HG03378 (cell line): ENCODE data around the gene NTSR1.

Experiments
- ATAC-seq: cut with Tn5 transposase; IDR thresholded peaks from one replicate; pipeline ENCODE4 v1.9.1; 2021; ENCODE audit warnings: mild to moderate bottlenecking, moderate library complexity; ENCODE audit not compliant: unreplicated experiment

NTSR1 gene

DNA sequence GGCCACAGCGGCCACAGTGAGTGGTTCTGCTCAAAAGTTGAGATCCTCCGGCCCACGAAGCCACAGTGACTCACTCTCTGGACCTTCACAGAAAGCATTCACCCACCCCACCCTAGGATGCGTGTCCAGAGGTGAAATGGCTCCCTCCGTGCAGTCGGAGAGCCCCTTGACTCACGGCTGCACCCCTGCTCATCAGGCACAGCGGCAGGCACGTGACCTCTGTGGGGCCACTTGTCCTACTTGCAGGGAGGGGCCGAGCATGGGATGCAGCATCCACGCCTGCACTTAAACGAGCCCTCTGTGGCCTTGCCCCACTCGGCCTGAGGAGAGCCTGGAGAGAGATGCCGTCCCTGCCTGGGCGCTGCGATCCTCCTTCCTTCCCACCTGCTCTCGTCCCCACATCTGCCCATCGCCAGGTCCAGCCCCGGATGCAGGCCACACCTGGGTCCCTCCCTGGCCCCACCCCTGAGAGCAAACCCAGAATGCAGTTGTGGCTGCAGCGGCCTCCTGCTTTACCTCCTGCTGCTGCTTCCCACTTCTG, 28.7 kb downstream of the NTSR1 start:
- no peak for ATAC-seq

GRCh38 chr20:62738025-62738881, 29.6 kb downstream of the NTSR1 start:
- no peak for ATAC-seq

GRCh38 chr20:62739067-62739466, 30.4 kb downstream of the NTSR1 start:
- no peak for ATAC-seq

DNA sequence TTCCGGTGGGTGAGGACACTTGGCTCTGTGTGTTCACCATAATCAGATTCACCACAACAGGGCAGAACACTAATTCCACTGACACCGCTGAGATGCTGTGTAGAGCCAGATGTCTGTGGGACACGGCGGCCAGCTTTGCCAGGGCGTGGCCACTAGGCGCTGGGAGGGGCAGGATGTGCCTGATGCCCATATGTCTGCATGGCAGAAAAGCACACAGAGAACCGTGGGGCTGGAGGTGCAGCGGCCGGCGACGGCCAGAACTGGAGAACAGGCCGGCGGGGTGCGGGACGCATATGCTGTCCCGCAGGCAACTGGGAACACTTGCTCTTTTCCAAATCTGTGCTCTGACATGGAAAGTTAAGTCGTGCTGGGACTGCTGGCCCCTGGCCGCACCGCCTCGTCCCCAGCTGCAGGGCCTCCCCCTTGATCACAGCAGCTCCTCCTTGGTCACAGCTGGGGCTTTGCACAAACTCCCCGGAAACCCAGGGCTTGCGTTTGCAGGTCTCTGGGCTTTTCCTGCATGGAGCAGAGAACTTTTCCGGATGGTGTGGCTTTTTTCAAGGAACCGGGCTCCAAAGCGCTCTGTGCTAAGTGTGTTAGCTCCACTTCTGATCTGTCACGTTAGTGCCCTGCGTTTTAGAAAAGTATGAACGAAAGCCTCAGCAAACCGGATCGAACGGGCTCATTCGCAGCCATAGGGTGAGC, 31.1 kb downstream of the NTSR1 start:
- no peak for ATAC-seq

DNA sequence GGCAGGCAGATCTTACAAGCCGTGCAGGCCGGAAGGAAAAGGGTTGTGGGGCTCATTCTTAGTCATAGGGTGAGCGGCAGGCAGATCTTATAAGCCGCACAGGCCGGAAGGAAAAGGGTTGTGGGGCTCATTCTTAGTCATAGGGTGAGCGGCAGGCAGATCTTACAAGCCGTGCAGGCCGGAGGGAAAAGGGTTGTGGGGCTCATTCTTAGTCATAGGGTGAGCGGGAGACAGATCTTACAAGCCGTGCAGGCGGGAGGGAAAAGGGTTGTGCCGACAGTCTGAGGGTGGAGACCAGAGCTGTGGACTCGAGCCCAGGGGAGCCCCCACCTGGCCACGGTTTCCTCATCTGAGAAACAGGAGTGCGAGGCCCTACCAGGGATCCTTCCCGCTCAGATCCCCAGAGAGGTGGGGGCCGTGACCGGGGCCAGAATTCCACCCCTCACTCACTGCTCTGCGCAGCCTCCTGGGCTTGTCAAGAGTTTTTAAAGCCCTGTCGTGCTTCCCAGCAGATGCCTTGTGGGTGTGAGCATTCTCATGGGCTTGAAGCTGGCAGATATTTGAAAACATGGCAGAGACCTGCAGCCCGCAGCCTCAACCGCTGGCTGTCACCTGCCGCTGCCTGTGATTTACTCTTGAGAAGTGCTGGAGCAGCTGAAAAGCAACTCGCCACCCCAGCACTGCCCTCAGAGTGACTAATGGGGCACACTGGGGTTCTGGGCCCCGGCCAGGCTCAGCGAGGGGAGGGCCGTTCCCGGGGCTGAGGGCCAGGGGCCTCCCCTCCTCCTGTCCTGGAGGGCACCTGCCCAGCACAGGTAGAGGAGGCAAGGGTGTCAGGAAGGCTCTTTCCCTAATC, 31.9 kb downstream of the NTSR1 start:
- ATAC-seq = peak; percentile 83

- ATAC-seq = no peak
These were observed 32.6 kb downstream of the NTSR1 start for GRCh38 chr20:62741191-62741691.

- ATAC-seq = no peak
These were observed 33.3 kb downstream of the NTSR1 start for GRCh38 chr20:62741701-62742491.

- ATAC-seq = no peak
These were observed 33.9 kb downstream of the NTSR1 start for GRCh38 chr20:62742550-62742949.

- ATAC-seq = no peak
These were observed 34.5 kb downstream of the NTSR1 start for GRCh38 chr20:62742979-62743776.

GRCh38 chr20:62743777-62744317, 35.2 kb downstream of the NTSR1 start:
- no peak for ATAC-seq

- ATAC-seq = no peak
These were observed 36.1 kb downstream of the NTSR1 start for GRCh38 chr20:62744741-62745191.

DNA sequence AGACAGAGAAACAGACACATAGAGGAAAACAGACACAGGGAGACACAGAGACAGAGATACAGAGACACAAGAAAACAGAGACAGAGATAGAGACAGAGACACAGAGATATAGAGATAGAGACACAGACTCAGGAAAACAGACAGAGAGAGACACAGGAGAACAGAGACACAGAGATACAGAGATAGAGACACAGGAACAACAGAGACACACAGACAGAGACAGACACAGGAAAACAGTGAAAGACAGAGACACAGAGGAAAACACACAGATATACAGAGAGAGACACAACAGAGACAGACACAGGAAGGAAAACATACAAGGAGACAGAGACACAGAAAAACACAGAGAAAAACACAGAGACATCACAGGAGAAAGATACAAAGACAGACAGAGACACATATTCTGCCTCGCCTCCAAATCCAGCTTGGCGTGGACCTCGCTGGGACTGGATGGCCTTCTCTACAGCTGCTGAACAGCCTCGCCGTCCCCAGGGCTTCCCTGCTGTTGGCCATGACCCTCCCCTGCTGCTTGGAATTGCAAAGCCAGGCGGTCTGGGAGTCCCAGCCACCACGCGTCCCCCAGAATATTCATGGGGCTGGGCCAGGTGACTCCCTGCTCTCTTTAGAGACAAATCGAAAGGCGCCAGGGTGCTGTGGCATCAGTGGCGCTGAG, 36.8 kb downstream of the NTSR1 start:
- no peak for ATAC-seq

DNA sequence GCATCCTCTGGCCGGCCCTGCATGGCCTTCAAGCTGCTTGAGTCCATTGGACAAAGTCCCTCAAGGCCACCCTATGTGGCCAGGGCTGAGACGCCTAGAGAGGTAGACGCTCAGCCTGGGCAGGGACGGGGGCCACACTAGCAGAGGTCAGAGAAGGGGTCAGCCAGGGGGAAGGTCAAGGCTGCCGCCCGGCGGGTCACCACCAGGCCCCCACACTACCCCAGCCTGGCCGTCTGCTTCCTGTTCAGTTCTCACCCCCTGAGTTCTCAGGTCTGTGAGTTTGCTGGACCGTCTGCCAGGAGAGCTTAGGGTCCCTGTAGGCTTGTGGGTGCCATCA, 37.3 kb downstream of the NTSR1 start:
- ATAC-seq = no peak

DNA sequence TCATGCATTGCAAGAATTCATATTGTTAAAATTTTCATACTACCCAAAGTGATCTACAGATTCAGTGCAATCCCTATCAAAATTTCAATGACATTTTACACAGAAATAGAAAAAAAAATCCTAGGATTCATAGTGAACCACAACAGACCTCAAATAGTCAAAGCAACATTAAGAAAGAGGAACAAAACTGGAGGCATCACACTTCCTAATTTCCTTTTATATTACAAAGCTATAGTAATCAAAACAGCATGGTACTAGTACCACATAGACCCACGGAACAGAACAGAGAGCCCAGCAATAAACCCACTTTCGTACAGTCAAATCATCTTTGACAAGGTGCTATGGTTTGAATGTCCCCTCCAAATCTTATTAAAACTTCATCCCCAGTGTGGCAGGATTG, 39.7 kb downstream of the NTSR1 start:
- no peak for ATAC-seq

GRCh38 chr20:62749851-62750445, 41.3 kb downstream of the NTSR1 start:
- no peak for ATAC-seq

DNA sequence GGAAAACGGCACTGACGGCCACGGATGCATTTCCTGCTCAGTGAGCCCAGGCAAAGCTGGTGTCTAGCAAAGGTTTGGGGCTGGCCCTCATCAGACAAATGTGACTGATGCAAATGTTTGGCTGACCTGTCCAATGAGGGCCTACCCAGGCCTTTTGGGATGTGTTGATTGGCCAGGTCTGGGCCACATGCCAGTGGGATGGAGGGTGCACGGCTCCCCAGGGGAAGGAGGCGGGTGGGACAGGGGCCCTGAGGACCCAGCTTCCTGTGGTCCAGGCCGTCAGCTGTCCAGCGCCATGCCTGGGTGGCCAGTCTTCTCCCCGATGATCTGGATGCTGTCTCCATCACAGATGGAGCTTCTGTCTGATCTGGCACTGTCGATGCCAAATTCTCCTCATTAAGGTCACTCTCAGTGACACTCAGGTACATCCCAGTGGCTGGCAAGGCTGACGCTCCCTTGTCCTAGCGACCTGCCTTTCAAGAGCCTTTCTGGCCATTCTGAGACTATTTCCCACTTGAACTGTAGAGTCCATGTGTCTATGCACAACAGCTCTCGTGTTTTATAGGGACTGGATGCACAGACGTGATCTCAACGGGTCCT, 43.0 kb downstream of the NTSR1 start:
- no peak for ATAC-seq

DNA sequence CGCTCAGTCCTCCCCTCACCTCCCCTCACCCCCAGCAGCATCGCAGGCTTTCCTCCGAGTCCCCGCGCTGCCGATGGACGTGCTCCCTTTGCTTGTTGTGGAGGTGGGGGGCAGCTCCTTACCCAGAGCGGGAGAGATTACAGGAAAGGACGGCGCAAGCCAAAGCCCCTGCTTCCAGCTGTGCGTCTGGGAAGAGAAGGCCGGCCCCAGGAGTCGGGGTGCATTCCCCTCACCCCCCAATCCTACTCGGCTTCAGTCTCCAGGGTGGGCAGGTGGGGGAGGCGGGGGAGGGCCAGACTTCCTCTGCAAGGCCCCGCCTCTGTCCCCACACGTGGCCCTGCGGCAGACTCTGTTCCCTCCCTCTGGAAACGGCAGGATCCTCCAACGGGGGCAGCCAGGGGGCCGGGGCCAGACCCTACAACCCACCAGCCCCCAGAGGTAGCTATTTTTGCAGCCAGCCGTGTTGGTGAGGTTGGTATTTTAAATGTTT, 43.6 kb downstream of the NTSR1 start:
- no peak for ATAC-seq
